Kidney epithelial cell (primary cell): ENCODE data around the gene CEBPB. TPM values are rescaled to one million over a fixed set of nuclear protein-coding genes. Genes with fewer than 3 reads are reported as not detected.

Experiments used
- DNase-seq: peaks from one replicate; pipeline ENCODE4 v3.0.0-alpha.2; 2010; ENCODE audit warnings: low read depth
- H3K27me3 ChIP-seq: 2 replicates; pipeline ENCODE4 v1.6.0; 2011; ENCODE audit warnings: low read length; ENCODE audit not compliant: control insufficient read depth, insufficient read depth
- H3K36me3 ChIP-seq: 2 replicates; pipeline ENCODE4 v1.5.1; 2011; ENCODE audit warnings: low read length; ENCODE audit not compliant: control insufficient read depth, insufficient read depth
- H3K4me3 ChIP-seq: 2 replicates; pipeline ENCODE4 v1.5.1; 2011; ENCODE audit warnings: low read depth, mild to moderate bottlenecking, control low read depth, low read length
- total RNA-seq: library from RNA; depleted of rRNA; stranded (reverse); fragments of >200 nt; gene quantifications from 2 replicates; pipeline ENCODE4 v1.2.3, GENCODE V29; 2015
- TF ChIP-seq, protein P1 (sequence below): IDR thresholded peaks from 2 replicates; pipeline ENCODE4 v1.5.1; 2011; ENCODE audit warnings: mild to moderate bottlenecking, moderate library complexity, low read length, control low read depth, inconsistent platforms; ENCODE audit not compliant: insufficient read depth, poor library complexity, severe bottlenecking

The CEBPB gene
- total RNA-seq, 1 donor from 2014 or later, result 105 TPM

DNA sequence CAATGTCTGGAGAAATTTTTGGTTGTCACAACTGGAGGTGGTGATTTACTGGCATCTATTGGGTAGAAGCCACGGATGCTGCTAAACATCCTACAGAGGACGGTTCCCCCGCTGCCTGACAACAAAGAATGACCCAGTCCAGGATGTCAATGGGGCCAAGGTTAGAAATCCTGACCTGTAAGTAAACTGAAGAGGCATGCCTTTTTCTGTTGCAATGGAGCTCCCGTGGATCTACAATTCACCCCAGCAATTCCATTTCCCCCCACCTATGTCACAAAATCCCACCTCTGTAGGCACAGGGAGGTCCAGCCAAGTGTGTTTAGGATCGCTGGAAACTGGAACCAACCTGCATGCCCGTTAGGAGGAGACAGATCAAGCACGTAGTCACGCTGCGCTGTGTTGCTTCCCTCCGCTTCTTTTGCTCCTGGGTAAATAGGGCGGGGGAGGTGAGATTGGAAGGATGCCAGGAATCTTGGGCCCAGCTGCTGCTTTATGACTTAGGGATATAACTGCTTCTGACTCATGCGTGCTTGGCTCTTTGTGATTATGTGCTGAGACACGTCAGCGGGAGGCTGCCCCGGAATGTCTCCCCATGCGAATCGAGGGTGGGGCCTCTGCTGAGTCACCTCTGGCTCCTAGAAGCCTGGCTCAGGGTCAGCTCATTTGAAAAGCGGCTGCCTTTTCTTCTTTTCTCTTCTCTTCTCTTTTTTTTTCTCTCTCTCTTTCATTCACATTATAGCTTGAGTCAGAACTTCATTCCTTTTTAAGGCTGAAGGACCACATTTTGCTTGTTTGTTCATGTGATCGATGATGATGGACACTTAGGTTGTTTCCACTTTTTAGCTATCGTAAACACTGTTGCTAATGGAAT is 24.7 kb upstream of the CEBPB start:
- no peaks in the 10 kb centered on the region for H3K27me3 ChIP-seq
- H3K36me3 ChIP-seq, result no peaks in the 10 kb centered on the region
- H3K4me3 ChIP-seq, result peak overlapping the region; percentile 32
- TF ChIP-seq, protein P1, sequence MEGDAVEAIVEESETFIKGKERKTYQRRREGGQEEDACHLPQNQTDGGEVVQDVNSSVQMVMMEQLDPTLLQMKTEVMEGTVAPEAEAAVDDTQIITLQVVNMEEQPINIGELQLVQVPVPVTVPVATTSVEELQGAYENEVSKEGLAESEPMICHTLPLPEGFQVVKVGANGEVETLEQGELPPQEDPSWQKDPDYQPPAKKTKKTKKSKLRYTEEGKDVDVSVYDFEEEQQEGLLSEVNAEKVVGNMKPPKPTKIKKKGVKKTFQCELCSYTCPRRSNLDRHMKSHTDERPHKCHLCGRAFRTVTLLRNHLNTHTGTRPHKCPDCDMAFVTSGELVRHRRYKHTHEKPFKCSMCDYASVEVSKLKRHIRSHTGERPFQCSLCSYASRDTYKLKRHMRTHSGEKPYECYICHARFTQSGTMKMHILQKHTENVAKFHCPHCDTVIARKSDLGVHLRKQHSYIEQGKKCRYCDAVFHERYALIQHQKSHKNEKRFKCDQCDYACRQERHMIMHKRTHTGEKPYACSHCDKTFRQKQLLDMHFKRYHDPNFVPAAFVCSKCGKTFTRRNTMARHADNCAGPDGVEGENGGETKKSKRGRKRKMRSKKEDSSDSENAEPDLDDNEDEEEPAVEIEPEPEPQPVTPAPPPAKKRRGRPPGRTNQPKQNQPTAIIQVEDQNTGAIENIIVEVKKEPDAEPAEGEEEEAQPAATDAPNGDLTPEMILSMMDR, result no peak
- DNase-seq, result peak; percentile 100

DNA sequence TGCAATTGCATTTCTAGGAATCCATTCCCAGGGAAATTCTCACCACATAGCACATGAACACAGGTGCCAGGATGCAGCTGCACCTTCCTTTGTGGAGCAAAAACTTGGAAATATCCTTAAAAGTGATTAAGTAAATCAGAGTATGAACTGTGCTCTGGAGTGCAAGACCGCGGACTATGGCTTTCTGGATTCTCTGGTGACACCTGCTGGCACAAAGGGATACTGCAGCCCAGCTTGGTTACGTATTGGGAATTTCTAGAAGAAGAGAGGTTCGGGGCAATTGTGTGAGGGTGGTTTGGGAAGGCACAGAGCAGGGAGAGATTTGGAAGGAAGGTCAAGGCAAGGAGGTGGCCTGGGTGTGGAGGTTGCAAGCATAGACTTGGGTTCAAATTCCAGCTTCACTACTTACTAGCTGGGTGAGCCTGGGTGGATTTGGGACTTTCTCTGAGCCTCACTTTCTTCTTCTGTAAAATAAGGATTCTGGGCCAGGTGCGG is 21.3 kb upstream of the CEBPB start:
- Histone ChIP-seq H3K4me3 (no peak overlapping the region), H3K36me3 (no peaks in the 10 kb centered on the region), H3K27me3 (no peaks in the 10 kb centered on the region)
- DNase-seq, result no peak
- TF ChIP-seq, protein P1, result peak; percentile 95

DNA sequence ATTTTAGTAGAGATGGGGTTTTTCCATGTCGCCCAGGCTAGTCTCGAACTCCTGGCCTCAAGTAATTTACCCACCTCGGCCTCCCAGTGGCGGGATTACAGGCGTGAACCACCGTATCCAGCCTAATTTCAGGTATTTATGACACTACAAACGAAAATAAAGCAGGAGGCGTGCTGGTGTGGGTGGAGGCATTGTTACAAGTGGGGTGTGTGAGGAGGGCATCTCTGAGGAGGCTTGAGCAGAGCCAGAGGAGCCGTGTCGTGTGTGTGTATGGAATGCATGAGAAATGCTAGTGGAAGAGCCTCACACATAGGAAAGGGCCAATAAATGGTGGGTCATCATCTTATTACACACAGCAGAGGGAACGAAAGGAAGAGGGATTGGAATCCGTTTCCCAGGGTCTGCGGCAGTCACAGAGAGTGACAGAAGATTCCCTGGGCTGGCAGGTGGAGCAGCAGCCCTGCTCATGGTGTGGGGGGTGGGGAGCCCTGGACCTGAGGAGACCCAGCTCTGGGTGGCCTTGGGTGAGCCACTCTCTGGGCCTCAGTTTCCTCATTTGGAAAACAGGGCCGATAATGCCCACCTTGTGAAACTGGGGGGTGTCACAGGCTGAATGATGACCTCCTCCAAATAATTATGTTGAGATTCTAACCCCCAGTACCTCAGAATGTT is 19.9 kb upstream of the CEBPB start:
- H3K36me3 ChIP-seq, result no peaks in the 10 kb centered on the region
- DNase-seq, result no peak
- TF ChIP-seq, protein P1, result no peak
- H3K4me3 ChIP-seq, result no peak overlapping the region
- no peaks in the 10 kb centered on the region for H3K27me3 ChIP-seq

DNA sequence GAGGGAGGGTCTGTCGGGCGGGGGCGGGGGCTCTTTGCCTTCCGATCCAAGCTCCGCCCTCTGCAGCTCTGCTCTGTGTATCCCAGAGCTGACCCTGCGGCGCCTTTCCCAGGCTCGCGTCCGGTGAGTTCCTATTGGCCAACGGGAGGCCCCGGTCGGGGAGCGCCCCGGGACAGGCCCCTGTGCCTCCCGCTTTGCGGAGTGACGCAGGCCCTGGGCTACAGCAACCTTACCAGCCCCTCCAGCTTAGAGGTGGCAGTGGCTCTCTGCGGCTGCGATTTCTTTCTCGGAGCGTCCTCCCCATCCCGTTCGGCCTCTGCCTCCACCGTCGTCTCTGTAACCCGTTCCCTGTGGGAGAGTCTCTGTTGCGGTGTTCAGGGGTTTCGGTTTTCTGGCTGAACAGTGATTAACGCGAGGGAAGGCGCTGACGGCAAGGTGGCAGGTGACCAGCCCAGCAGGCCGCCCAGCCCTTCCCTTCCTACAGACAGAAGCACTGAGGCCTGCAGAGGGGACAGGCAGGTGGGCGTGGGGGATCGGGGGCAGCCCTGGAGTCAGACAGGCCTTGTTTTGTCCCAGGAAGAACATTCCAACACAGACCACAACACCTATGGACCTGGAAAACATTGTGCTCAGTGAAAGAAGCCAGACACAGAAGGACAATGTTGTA is 18.1 kb upstream of the CEBPB start:
- Histone ChIP-seq H3K4me3 (peak overlapping the region; percentile 36), H3K27me3 (no peaks in the 10 kb centered on the region), H3K36me3 (no peaks in the 10 kb centered on the region)
- no peak for DNase-seq
- TF ChIP-seq, protein P1, result no peak

DNA sequence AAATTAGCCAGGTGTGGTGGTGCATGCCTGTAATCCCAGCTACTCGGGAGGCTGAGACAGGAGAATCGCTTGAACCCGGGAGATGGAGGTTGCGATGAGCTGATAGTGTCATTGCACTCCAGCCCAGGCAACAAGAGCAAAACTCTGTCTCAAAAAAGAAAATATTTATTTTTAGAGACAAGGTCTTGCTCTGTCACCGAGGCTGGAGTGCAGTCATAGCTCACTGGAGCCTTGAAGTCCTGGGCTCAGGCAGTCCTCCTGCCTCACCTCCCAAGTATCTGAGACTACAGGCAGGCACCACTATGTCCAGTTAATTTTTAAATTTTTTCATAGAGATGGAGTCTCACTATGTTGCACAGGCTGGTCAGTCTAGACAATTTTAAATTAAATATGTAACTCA is 16.2 kb upstream of the CEBPB start:
- TF ChIP-seq, protein P1, result no peak
- no peaks in the 10 kb centered on the region for H3K27me3 ChIP-seq
- H3K4me3 ChIP-seq, result no peak overlapping the region
- no peak for DNase-seq
- H3K36me3 ChIP-seq, result no peaks in the 10 kb centered on the region
